LNCAP (cell line): Measurements from ENCODE around the gene CCHCR1.

ENCODE experiments used
- TF ChIP-seq, protein P1 (sequence below): fragments of 450-650 bp; IDR thresholded peaks from 2 replicates; pipeline ENCODE4 v1.5.1; 2017; ENCODE audit warnings: mild to moderate bottlenecking

The CCHCR1 gene, protein sequence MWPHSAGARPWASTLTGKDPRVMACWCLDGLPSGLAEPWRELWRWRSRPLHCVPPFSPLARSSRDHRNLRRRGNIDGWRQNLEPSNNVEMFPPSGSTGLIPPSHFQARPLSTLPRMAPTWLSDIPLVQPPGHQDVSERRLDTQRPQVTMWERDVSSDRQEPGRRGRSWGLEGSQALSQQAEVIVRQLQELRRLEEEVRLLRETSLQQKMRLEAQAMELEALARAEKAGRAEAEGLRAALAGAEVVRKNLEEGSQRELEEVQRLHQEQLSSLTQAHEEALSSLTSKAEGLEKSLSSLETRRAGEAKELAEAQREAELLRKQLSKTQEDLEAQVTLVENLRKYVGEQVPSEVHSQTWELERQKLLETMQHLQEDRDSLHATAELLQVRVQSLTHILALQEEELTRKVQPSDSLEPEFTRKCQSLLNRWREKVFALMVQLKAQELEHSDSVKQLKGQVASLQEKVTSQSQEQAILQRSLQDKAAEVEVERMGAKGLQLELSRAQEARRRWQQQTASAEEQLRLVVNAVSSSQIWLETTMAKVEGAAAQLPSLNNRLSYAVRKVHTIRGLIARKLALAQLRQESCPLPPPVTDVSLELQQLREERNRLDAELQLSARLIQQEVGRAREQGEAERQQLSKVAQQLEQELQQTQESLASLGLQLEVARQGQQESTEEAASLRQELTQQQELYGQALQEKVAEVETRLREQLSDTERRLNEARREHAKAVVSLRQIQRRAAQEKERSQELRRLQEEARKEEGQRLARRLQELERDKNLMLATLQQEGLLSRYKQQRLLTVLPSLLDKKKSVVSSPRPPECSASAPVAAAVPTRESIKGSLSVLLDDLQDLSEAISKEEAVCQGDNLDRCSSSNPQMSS

DNA sequence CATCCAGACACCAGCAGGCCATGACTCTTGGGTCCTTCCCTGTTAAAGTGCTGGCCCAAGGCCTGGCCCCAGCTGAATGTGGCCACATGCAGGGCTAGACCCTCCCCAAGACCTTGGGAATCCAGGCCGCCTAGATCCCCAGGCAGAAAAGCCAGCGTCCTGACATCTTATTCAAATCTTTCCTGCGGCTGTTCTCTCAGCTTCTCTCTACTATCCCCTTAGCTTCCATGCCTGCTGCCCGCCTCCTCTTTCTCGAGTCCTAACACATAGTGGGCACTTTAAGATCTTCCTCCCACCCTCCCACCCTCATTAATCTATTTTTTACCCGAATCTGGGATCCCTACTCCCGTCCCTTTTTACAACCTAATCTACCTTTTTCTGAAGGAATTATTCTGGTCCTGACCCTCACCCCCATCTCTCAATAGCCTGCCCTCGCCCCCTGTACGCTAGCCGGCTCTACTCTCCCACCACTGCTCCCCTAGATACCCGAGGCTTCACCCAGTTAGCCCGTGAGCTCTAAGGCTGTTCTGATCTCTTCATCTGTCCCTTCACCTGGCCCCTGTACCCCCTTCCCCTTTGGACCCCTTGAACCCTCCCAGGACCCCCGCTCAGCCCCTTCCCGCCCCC lies at the start of gene CCHCR1:
Gene CCHCR1 (minus strand): TSS at position 290 of the 627 bp plus-strand sequence. CDS start 202 bp downstream, at position 88.
- TF ChIP-seq, protein P1, sequence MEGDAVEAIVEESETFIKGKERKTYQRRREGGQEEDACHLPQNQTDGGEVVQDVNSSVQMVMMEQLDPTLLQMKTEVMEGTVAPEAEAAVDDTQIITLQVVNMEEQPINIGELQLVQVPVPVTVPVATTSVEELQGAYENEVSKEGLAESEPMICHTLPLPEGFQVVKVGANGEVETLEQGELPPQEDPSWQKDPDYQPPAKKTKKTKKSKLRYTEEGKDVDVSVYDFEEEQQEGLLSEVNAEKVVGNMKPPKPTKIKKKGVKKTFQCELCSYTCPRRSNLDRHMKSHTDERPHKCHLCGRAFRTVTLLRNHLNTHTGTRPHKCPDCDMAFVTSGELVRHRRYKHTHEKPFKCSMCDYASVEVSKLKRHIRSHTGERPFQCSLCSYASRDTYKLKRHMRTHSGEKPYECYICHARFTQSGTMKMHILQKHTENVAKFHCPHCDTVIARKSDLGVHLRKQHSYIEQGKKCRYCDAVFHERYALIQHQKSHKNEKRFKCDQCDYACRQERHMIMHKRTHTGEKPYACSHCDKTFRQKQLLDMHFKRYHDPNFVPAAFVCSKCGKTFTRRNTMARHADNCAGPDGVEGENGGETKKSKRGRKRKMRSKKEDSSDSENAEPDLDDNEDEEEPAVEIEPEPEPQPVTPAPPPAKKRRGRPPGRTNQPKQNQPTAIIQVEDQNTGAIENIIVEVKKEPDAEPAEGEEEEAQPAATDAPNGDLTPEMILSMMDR = no peak

DNA sequence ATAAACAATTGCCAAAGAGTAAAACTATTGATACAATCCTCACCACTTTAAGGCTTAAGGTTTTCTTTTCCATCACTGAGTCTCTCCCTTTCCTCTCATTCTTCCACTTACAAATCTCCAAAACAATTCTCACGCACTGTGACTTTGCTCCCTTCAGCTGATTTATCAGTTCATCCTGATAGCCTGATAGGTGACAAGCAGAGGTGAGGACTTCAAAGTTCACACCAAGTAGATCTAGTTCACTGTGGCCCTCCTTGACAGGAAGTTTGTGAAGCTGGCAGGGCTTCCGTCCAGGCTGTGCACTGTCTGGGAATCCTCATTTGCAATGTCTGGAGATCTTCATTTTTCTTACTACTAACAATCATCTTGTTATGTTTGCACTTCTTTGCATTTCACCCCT lies 48.0 kb upstream of the CCHCR1 start:
- TF ChIP-seq, protein P1 = no peak

DNA sequence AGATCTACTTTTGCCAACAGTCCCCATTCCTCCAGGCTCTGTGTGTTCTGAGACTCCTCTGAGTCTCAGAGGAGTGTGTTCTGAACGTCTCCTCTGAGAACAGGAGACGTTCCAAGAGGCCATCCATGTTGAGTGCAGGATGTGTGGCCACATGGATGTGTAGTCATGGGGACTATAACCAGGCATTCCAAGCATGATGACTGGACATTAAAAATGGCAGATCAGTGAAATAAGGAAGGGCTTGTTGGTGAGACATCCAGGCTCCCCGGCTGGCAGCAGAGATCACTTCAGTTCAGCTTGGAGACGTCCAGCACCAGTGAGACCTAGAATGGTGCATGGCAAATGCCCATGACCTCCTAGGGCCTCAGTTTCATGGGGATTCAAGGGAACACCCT lies 47.1 kb upstream of the CCHCR1 start:
- TF ChIP-seq, protein P1 = no peak

DNA sequence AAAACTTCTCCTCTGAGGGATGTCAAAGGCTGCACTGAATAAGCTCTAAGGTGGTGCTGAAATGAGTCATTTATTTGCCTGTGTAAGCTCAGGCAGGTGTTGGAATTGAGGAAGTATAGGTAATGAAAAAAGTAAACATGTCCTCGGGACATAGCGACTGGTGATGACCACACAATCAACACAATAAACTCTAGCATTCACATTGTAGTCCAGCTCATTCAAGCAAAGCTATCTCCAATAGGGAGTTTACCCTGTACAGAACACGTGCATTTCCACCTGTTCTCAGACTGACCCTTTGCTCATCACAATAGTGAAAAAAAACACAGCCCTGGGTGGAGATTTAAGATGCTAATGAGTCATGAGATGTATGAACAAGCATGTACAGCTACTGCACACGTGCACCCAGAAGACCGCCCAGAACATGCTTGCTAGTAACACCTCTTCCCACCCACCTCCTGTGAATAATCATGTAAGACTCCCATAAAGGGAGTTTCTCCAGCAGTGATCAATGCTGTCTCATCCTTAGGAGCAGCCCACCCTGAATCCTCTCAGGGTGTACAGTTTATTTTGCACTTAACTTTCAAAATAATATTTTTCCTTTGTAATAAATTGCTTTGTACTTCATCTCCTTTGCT lies 45.9 kb upstream of the CCHCR1 start:
- TF ChIP-seq, protein P1 = no peak

DNA sequence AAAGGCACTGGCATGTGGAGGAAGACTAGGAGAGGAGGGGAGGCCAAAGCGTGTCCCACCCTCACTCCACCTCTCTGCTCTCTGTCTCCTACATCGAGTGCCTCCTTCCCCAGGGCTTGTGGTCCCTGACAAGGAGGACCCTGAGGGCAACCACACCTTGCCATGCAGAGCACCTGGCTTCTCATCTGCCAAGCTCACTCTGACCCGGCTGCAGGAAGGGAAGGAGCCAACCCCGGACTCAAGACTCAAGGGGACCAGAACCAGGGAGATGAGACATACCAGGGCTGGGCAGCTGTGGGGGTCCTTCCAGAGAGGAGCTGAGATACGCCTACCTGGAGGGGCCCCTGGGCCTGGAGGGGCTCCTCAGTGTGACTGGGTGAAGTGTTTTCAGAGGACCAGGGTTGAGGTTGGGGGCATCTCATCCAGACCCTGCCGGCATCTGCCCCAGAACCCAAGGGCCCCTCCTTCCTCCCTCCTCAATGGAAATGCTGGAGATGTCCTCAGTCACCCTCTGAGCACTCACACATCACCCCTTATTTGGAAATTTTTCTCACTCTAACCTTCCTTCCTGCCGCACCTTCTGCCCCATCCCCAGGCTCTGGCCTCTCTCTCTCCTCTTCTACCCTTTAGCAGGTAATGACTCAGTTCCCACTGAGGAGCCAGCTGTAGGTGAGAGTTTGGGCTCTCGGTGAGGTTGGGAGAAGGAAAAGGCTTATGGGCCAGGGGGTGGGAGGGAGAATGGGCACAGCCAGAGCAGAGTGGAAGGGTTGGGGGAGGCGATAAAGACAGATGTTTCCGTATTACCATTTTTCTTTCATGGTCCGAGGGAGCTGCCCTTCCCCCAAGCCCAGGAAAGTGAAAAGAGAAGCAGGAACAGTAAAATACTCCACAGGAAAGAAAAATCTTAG lies 44.9 kb upstream of the CCHCR1 start:
- TF ChIP-seq, protein P1 = no peak

DNA sequence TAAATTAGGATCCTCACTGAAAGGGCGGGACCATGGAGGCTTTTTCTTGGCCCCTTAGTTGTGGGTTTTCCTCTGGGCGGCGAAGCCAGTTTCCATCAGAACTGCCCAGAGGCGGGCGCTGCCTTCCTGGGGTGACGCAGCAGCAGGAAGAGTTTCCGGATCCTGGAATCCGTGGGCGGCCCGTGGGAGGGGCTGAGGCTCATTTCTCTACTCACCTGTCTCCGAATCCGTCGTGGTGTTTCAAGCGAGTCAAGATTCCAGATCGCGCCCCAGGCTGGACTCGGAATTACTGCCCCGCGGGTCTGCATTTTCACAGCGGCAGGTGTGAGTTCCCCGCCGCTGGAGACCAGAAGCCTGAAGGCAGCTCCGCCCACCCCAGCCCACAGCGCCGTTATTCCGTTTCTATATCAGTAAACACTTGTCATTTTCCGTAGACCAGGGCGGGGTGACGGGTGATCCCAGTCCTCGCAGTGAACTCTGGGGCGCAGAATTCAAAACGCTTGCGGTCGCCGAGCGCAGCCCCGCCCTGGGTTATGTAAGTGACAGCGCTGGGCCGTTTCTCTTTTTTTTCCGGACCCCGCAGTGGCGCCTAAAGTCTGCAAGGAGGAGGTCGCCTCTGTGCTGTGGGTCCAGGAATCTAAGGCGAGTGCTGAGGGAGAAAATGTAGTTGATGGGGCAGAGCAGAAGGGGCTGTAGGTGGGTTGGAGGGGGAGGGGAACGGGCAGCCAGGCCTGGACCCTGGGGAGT lies 40.1 kb upstream of the CCHCR1 start:
- TF ChIP-seq, protein P1 = no peak
